Stimulated activated CD8-positive, alpha-beta memory T cell treated with anti-CD3 and anti-CD28 coated beads, Interleukin-7, amount 100 ng/mL, for 4 hours (primary cell): Measurements from ENCODE around the gene TCEANC.
"Not testable (repeated sequence)": the region's sequence is repeated elsewhere in the genome, so short reads cannot be mapped to it uniquely, and the experiment has no call there.

Source experiments
- DNase-seq, 2 donors: peaks; one replicate each; pipeline ENCODE4 v3.0.0-alpha.2; 2020; ENCODE audit warnings: low read depth in 2 of 2

Gene TCEANC

DNA sequence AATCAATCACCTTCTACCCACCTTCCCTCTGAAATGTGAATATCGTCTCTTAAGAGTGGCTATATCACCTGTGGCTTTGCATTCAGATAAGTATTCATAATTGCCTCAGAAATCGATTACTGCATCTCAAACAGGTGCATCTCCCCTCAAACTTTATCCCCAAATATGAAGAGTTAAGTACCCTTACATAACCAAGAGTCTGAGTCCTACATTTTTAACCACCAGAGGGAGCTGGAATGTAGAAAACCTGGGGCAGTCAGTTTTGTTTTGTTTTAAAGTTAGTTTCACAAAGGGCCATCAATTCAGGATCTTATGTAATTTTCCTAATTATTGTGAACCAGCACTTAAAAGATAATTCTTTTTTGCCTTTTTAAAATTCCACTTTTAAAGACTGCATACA lies 5.7 kb downstream of the TCEANC start:
- DNase-seq, result no peak

DNA sequence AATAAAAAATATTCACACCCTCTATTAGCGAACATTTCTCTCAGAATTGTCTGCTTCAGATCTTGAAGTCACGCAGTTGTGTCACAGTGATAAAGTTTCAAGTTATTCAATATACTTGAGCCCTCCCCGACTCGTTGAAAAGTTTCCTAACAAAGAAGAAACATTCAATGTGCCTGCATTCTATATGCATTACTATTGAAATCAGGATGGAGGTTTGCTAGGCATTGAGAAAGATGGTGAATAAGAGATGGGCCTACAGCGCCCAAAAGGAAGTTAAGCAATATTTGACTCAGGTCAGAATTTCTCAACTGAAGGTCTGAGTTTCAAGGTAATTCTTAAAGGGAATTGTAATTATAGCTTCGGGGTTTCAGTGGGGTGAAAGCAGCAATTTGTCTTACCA lies 6.1 kb downstream of the TCEANC start:
- DNase-seq, result no peak

DNA sequence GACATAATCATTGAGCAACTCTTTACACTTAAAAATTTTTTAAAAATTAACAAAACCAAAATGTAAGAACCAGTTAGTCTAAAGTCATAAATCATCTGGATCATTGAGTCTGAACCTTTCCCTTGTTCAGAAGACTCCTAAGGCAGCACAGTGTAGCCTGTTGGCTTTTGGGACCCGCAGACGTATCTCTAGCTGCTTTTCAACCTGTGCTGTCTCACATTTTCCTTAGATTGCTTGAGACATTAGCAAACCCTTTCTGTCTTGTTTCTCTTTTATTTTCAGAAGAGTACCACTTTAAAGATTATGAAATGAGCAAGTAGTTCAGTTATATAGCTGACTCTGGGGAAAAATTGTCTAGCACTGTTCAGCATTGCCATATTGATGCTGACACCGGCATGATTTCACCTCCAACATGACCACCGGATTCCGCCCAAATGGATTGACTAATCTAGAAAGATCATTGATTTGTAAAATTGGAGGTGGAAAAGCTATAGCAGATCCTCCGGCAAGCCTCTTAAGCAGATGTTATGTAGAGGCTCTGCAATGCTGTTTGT lies 8.9 kb downstream of the TCEANC start:
- DNase-seq, result no peak

DNA sequence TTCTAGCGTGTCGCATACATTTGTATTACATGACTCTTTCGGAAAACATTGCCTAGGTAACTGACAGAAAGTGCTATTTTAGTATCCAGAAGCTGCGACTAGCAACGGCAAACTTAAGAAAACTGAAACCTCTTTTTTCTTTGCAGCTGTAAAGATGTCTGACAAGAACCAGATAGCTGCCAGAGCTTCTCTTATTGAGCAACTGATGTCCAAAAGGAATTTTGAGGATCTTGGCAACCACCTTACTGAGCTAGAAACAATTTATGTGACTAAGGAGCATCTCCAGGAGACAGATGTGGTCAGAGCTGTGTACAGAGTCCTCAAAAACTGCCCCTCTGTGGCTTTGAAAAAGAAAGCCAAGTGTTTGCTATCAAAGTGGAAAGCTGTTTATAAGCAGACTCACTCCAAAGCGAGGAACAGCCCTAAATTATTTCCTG lies 9.4 kb downstream of the TCEANC start:
- no peak for DNase-seq

DNA sequence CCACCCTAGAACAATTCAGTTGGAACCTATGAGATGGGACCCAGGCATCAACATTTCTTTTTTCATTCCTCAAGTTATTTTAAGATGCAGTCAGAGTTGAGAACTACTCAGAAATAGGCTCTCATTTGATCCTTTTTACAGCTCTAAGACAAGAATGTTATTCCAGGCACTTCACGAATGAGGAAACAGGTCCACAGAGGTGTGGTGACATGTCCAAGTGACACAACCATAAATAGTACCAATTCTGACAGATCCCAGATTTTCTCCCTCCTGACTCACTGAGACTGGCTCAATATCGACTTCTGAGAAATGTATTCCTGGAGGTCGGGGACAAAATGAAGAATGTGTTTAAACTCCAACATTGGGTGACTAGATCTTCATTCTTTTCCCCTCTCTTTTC lies 11.1 kb downstream of the TCEANC start:
- DNase-seq, result no peak

DNA sequence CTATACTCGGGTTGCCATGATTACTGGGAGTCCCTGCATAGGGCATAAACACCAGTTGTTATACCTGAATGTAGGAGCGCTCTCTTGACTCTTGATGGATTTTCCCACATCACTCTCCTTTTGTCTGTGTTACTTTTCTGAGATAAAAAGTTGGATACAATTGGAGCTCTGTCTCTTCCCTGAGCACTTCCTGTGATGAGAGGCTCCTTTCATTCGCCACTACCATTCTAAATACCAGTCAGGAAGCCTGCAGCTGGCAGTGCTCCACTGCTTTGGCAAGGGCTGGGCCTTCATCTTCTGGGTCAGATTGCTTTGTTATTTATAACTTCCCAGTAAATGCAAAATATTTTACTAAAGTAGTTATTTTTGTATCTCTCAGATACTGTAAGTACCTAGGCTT lies 13.9 kb downstream of the TCEANC start:
- no peak for DNase-seq

DNA sequence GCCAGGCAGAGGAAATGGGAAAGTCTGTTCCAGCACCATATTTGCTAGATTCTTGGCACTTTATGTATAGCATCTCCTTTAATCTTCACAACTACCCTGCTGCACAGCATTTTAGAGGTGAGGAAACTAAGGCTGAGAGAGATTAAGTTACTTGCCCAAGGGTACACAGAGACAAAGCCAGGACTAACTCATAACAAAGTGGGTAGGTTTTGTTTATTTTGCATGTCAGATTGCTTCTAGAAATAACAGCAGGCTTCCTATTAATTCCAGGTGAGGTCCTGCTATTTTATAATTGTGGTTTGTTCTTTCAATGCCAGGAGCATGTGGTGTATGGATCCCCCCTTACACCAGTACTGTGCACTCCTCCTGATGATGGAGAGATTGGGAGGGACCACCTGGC lies 15.0 kb downstream of the TCEANC start:
- no peak for DNase-seq

DNA sequence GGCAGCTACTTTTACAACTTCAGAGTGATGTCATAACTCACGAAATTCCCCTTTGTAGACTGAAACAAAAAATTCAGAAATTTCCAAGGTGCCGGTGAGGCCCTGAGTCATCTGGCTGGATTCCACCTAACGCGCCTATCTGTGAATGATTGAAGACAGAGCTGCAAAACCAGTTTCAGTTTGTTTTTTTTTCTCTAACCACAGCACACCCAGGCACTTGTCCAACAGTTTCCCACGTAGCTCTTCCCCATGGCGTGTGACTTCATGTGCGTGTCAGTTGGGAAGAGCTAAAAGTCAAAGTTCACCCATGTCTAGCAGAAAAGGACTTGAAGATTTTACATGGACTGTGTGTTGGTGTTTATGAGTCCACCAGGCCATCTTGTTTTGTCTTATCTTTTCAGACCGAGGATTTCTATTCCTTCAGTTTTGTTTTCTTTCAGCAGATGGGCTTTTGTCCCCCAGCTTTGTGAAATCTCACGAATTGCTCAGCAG lies 16.4 kb downstream of the TCEANC start:
- DNase-seq, result peak; percentile 23 to 29

DNA sequence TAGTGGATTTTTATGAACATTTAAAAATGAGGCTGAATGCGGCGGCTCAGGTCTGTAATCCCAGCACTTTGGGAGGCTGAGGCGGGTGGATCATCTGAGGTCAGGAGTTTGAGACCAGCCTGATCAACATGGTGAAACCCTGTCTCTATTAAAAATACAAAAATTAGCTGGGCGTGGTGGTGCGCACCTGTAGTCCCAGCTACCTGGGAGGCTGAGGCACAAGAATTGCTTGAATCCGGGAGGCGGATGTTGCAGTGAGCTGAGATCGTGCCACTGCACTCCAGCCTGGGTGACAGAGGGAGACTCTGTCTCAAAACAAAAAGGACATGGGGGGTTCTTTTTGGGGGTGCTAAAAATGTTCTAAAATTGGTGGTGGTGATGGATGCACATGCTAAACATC lies 16.8 kb downstream of the TCEANC start:
- DNase-seq, result not testable (repeated sequence)

DNA sequence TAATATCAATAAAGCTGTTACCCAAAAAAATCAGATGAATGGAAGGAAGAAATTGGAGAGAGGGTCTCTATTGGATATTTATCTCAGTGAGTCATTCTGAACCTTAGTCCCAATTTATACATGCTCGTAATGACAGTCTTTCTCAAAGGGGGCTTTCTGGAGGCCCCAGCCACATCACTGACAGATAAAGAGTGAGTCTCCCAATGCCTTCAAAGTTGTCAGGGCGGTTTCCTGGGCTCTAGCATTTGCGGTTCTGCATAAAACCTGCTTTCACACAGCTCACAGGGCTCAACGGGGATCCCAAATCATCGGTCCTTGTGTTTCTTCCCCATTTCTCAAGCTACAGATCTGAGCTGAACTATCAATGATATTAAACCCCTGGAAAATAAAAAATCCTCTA lies 17.3 kb downstream of the TCEANC start:
- DNase-seq, result no peak

DNA sequence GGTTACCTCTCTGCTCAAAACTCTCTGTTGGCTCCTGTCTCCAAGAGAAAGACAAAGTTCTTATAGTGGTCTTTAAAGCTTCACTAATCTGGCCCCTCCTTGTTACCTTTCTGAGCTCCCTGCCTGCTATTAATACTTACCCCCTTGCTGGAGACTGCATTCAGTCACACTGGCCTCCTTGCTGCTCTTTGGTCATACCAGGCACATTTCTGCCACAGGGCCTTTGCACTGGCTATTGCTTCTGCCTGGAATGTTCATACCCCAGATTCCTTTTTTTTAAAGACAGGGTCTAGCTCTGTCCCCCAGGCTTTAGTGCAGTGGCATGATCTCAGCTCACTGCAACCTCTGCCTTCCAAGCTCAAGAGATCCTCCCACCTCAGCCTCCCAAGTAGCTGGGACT lies 20.1 kb downstream of the TCEANC start:
- DNase-seq, result no peak

DNA sequence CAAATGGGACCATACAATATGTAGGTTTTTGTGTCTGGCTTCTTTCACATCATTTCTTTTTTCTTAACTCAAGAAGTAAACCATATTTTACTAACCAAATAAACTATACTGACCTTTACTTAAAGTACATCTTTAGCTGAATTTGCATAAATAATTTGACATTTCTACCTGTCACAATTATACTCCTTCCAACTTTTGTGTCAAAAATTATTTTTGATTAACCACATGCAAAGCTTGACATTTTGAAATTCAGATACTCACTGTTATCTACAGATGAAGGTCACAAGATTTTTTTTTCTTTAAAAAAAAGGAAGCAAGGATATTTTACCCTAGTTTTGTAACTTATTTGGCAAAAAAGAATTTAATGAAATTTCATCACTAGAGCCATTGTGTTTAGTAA lies 23.9 kb downstream of the TCEANC start:
- DNase-seq, result no peak

DNA sequence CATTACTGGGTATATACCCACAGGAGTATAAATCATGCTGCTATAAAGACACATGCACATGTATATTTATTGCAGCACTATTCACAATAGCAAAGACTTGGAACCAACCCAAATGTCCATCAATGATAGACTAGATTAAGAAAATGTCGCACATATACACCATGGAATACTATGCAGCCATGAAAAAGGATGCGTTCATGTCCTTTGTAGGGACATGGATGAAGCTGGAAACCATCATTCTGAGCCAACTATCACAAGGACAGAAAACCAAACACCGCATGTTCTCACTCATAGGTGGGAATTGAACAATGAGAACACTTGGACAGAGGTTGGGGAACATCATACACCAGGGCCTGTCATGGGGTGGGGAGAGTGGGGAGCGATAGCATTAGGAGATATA lies 26.8 kb downstream of the TCEANC start:
- DNase-seq, result not testable (repeated sequence)

DNA sequence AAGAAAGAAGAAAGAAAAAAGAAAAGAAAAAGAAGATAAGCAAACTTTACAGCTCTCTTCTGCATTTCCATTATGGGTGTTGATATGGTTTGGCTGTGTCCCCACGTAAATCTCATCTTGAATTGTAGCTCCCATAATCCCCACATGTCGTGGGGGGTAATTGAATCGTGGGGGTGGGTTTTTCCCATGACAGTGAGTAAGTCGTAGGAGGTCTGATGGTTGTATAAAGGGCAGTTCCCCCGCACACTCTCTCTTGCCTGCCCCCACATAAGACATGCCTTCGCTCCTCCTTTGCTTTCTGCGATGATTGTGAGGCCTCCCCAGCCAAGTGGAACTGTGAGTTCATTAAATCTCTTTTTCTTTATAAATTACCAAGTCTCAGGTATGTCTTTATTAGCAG lies 28.7 kb downstream of the TCEANC start:
- DNase-seq, result no peak

DNA sequence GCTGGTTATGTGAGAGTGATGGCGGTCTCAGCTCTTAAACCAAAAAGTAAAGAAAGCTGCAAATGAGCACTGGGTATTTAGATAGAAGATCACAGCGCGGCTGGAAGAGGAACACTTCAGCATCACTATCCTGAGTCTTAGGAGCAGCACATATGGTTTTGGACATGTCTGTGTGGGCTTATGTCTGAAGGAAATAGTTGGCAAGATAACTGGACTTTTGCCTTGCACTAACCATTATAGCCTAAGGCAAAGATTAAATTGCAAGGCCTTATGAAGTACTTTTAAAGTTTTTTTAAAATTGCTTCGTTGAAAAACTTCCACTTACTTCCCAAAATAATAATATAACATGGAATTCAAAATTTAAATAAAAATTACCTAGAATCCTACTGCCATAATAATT lies 31.4 kb downstream of the TCEANC start:
- no peak for DNase-seq

DNA sequence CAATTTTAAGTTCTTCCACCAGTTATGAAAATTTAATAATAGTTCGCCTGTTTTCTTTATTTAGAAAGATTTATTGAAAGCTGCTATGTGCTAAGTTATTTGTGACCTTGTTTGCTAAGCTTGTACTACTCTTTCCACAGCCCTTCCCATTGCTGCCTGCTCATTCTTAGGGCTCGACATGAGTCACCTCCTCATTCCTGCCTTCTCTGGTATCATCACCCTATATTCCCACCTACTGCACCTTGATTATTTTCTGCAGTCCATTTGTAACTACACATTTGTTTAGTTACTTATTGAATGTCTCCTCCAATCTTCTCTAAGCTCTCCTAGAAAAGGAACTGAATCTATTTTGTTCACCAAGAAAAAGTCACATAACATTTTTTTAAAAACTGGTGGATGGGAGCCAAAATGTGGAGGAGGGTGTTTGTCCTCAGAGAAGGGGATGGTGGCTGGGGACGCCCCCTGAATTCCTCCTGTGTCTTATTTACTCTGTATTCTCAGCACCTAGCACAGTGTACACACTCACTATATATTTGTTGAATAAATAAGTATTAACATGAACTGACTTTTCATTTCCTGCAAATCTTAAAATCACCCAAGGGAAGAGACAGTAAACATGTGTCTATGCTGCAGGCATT lies 32.3 kb downstream of the TCEANC start:
- DNase-seq, result no peak

DNA sequence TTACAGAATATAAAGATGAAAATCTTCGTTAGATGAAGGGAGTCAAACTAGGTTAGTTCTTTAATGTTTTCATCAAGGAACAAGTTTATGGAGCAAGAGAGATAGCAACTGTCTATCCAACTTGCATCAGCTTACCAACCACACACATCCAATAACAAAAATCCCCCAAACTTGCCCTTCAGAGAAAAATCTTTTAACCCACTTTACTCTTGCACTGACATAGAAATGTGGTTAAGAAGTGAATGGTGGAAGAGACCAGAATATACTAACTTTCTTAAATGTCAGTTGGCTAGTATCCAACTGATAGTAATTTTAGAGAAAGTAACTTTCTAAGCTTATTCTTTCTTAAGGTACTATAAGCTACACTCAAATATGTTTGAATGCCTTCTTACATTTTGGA lies 34.3 kb downstream of the TCEANC start:
- DNase-seq, result no peak

DNA sequence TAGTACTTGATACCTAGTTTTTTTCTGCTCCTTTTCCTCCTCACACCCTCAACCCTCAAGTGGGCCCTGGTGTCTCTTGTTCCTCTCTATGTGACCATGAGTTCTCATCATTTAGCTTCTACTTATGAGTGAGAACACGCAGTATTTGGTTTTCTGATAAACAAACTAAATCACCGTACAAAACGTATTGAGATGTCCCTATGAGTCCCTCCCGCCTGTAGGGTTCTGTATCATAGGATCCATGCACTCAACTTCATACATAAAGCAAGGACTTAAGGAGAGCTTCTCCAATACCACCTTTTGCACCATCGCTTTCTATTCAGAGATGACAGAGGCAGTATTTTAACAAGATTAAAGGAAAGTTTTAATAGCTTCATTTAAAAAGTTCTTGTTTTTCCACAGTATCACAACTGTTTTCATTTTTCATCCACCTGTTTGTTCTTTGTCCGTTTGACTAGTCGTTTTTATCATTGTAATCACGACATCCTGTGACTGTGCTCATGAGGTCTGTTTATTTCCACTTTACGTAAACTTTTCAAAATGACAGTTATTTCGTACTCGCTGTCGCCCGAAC lies 35.5 kb downstream of the TCEANC start:
- no peak for DNase-seq

DNA sequence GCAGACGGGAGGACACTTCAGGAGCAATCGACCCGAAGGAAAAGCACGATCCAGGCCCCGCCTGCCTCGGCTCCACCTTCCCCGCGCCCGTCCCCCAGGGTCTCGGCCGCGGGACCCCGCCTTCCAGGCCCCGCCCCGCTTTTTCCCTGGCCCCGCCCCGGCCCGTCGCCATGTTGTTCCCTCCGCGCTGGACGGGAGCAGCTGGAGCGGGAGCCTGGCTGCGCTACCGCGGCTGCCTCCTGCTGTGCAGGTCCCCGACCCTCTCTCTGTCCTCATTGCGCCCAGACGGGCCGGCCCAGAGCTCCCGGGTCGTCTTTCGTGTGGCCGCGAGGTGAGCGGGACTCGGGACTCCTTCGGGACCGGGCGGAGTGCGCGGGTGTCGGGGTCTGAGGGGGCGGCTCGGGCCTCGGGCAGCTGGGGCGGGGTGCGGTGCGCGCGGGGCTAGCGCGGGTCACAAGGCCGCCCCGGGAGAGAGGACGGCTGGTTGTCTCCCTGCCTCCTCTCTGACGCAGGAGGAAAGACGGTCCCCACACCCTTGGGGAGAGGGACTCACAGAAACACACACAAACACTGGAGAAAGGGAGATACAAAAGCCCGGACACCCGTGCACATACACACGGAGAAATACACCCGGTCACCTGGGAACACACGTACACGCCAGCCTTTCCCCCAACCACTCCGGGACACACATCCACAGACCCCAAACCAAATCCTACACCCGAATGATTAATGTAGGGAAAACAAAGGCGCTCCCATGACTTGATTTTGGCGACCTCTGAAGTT lies 36.2 kb downstream of the TCEANC start, which contains the start of gene RAB9A:
Gene RAB9A, plus strand, starts transcription at position 171 of the 783 bp plus-strand sequence. CDS start 19,619 bp downstream, outside the sequence.
- peak; percentile 48 to 76 for DNase-seq

DNA sequence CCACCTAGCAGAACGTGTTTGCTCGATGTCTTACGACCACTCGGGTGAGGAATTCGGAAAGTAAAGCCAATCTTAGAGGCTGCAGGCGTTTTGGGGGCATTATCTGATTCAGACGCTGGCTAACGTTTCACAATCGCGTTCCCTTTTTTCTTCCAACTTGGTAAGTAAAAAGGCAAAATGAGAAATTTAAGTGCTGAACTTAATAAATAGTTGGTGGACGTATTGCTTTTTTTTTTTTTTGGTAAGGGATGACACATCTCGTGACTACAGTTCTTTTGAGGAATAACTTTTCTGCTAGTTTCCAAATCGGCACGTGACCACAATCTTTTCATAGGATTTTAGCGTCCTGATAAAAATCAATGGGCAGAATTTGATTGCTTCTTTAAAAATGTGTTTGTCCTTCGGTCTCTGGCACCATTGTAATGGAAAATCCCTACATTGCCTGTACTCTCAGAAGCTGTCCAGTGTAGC lies 36.8 kb downstream of the TCEANC start:
- no peak for DNase-seq

DNA sequence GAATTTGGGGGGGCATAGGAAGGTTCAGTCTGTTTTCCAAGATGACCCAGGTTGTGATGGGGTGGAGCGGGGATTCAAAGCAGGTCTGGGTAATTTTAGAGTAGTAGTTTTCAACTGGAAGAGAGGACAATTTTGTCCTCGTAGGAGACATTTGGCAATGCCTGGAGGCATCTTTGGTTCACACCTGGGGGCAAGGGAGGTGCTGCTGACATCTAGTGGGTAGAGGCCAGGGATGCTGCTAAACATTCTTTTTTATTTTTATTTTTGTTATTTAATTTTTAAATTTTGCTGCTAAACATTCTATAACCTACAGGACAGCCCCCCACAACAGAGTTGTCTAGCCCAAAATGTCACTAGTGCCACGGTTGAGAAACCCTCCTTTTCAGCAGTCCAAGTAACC lies 37.9 kb downstream of the TCEANC start:
- DNase-seq, result no peak

DNA sequence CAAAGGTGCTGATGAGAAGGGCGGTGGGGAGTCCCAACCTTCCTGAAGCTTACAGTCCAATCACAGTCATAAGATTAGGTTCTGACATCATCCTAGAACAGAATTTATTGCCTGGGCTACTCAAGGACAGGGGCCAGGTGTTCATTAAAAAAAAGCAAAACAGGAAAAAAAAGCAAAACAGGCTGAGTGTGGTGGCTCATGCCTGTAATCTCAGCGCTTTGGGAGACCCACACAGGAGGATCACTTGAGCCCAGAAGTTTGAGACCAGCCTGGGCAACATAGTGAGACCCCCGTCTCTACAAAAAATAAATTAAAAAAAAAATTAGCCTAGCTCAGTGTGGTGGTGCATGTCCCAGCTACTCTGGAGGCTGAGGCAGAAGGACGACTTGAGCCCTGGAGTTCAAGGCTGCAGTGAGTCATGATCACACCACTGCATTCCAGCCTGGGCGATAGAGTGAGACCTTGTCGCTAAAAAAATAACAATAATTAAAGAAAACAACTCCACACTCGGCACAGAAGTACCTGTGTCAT lies 39.0 kb downstream of the TCEANC start:
- peak in 1 of 2 donors; percentile 1 for DNase-seq
